Testis (tissue), 3 donors: ENCODE measurements around the gene NECTIN2. TPM values are rescaled to one million over a fixed set of nuclear protein-coding genes. Genes with fewer than 3 reads are reported as not detected.
"Not testable (repeated sequence)": the region's sequence is repeated elsewhere in the genome, so short reads cannot be mapped to it uniquely, and the experiment has no call there.

Experiments used
- DNase-seq: peaks from one replicate; pipeline ENCODE4 v3.0.0-alpha.2; 2019
- H3K27ac ChIP-seq, 2 donors: fragments of 200-600 bp; sonication (generic); one replicate each; pipeline ENCODE4 v1.5.1; 2019
- H3K27me3 ChIP-seq: fragments of 200-600 bp; sonication (generic); one replicate; pipeline ENCODE4 v1.5.1; 2019
- H3K36me3 ChIP-seq: fragments of 200-600 bp; sonication (generic); one replicate; pipeline ENCODE4 v1.5.1; 2017; ENCODE audit warnings: low read depth; ENCODE audit errors: missing control alignments
- H3K4me1 ChIP-seq: fragments of 200-600 bp; sonication (generic); one replicate; pipeline ENCODE4 v1.5.1; 2019
- H3K4me3 ChIP-seq, 2 donors: fragments of 200-600 bp; sonication (generic); one replicate each; pipeline ENCODE4 v1.5.1; 2017 to 2019
- H3K9me3 ChIP-seq: fragments of 200-600 bp; sonication (generic); one replicate; pipeline ENCODE4 v1.5.1; 2017
- POLR2A ChIP-seq: fragments of 450-650 bp; IDR thresholded peaks from one replicate; pipeline ENCODE4 v1.6.1; 2017; ENCODE audit warnings: antibody characterized with exemption, mild to moderate bottlenecking, moderate library complexity
- WGBS, 2 donors: methylation state at CpG; one replicate each; pipeline ENCODE4 v1.1.5; 2018; 5-methylcytosine and 5-hydroxymethylcytosine counted together
- intact Hi-C: fragments of 100-400 bp; cut with DNase I; formaldehyde crosslinking; loops from one replicate; pipeline ENCODE4 v1.15.1; 2023; ENCODE audit warnings: low total_unique reads
- polyA plus RNA-seq: library from polyadenylated mRNA; stranded (reverse); fragments of 350-450 nt; fragmentation: Illumina TruSeq; extraction: RNeasy Lipid Tissue Mini Kit (QIAGEN cat#74804); gene quantifications from one replicate; pipeline ENCODE4 v1.2.3, GENCODE V29; 2014; ENCODE audit warnings: low read depth, low replicate concordance; ENCODE audit not compliant: insufficient read depth
- total RNA-seq, 2 donors: library from RNA; depleted of rRNA; stranded (reverse); fragments of >200 nt; gene quantifications; one replicate each; pipeline ENCODE4 v1.2.3, GENCODE V29; 2016
- TF ChIP-seq, protein P1 (sequence below), 3 experiments: fragments of 450-650 bp in 2 of 3; fragments of 200-600 bp in 1 of 3; sonication (generic) in 1 of 3; IDR thresholded peaks; one replicate each; pipeline ENCODE4 v1.5.1; 2016 to 2019; ENCODE audit warnings: antibody characterized with exemption in 3 of 3, mild to moderate bottlenecking in 2 of 3, moderate library complexity in 1 of 3

Gene NECTIN2
- total and polyA plus RNA-seq, 3 donors from 2014 or later, result 158 to 278 (median 268) TPM

DNA sequence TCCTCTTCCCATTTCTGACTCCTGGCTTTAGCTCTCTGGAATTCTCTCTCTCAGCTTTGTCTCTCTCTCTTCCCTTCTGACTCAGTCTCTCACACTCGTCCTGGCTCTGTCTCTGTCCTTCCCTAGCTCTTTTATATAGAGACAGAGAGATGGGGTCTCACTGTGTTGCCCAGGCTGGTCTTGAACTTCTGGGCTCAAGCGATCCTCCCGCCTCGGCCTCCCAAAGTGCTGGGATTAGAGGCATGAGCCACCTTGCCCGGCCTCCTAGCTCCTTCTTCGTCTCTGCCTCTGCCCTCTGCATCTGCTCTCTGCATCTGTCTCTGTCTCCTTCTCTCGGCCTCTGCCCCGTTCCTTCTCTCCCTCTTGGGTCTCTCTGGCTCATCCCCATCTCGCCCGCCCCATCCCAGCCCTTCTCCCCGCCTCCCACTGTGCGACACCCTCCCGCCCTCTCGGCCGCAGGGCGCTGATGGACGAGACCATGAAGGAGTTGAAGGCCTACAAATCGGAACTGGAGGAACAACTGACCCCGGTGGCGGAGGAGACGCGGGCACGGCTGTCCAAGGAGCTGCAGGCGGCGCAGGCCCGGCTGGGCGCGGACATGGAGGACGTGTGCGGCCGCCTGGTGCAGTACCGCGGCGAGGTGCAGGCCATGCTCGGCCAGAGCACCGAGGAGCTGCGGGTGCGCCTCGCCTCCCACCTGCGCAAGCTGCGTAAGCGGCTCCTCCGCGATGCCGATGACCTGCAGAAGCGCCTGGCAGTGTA lies 62.2 kb downstream of the NECTIN2 start:
- Histone ChIP-seq H3K4me1 (peaks cover 50% of the 10 kb centered on the region), H3K4me3 (peak overlapping the region in 1 of 2 donors; percentile 21), H3K27ac (no peak overlapping the region), H3K27me3 (no peaks in the 10 kb centered on the region), H3K36me3 (no peaks in the 10 kb centered on the region), H3K9me3 (no peaks in the 10 kb centered on the region)
- no peak for DNase-seq
- 69 to 76% methylated on average over 17 to 46 of the region's 46 CpGs for WGBS, 2 donors
- intact Hi-C loops, result no loop called here
- TF ChIP-seq, protein P1, sequence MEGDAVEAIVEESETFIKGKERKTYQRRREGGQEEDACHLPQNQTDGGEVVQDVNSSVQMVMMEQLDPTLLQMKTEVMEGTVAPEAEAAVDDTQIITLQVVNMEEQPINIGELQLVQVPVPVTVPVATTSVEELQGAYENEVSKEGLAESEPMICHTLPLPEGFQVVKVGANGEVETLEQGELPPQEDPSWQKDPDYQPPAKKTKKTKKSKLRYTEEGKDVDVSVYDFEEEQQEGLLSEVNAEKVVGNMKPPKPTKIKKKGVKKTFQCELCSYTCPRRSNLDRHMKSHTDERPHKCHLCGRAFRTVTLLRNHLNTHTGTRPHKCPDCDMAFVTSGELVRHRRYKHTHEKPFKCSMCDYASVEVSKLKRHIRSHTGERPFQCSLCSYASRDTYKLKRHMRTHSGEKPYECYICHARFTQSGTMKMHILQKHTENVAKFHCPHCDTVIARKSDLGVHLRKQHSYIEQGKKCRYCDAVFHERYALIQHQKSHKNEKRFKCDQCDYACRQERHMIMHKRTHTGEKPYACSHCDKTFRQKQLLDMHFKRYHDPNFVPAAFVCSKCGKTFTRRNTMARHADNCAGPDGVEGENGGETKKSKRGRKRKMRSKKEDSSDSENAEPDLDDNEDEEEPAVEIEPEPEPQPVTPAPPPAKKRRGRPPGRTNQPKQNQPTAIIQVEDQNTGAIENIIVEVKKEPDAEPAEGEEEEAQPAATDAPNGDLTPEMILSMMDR (IDR thresholded peaks at IDR 0.05), result no peak
- TF ChIP-seq POLR2A, result no peak

DNA sequence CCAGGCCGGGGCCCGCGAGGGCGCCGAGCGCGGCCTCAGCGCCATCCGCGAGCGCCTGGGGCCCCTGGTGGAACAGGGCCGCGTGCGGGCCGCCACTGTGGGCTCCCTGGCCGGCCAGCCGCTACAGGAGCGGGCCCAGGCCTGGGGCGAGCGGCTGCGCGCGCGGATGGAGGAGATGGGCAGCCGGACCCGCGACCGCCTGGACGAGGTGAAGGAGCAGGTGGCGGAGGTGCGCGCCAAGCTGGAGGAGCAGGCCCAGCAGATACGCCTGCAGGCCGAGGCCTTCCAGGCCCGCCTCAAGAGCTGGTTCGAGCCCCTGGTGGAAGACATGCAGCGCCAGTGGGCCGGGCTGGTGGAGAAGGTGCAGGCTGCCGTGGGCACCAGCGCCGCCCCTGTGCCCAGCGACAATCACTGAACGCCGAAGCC lies 62.8 kb downstream of the NECTIN2 start:
- H3K4me1 ChIP-seq, result peaks cover 48% of the 10 kb centered on the region
- intact Hi-C loops, result no loop called here
- 50 to 81% methylated on average over 2 to 44 of the region's 44 CpGs for WGBS, 2 donors
- DNase-seq, result no peak
- H3K36me3 ChIP-seq, result no peaks in the 10 kb centered on the region
- H3K9me3 ChIP-seq, result no peaks in the 10 kb centered on the region
- TF ChIP-seq, protein P1 (IDR thresholded peaks at IDR 0.05), result no peak
- TF ChIP-seq POLR2A, result no peak
- H3K27me3 ChIP-seq, result no peaks in the 10 kb centered on the region
- no peak overlapping the region for H3K27ac ChIP-seq
- peak overlapping the region in 1 of 2 donors; percentile 21 for H3K4me3 ChIP-seq

DNA sequence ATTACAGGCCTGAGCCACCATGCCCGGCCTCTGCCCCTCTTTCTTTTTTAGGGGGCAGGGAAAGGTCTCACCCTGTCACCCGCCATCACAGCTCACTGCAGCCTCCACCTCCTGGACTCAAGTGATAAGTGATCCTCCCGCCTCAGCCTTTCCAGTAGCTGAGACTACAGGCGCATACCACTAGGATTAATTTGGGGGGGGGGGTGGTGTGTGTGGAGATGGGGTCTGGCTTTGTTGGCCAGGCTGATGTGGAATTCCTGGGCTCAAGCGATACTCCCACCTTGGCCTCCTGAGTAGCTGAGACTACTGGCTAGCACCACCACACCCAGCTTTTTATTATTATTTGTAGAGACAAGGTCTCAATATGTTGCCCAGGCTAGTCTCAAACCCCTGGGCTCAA lies 63.7 kb downstream of the NECTIN2 start:
- no peak for DNase-seq
- Histone ChIP-seq H3K4me1 (peaks cover 46% of the 10 kb centered on the region), H3K27ac (peak overlapping the region in 1 of 2 donors; percentile 30), H3K36me3 (no peaks in the 10 kb centered on the region), H3K4me3 (no peak overlapping the region), H3K9me3 (no peaks in the 10 kb centered on the region), H3K27me3 (no peaks in the 10 kb centered on the region)
- WGBS, 2 donors, result 60 to 81% methylated on average over 3 to 5 of the region's 5 CpGs
- TF ChIP-seq, protein P1 (IDR thresholded peaks at IDR 0.05), result no peak
- no peak for TF ChIP-seq POLR2A
- intact Hi-C loops, result no loop called here

DNA sequence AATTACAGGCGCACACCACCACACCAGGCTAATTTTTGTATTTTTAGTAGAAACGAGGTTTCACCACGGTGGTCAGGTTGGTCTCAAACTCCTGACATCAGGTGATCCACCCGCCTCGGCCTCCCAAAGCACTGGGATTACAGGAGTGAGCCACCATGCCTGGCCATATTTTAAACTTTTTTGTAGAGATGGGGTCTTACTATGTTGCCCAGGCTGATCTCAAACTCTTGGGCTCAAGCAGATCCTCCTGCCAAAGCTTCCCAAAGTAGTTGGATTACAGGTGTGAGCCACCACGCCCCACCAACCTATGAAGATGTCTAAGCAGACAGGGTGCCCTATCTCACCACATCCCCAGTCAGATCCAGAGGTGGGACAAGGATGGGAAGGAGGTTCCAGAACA lies 65.8 kb downstream of the NECTIN2 start:
- H3K4me3 ChIP-seq, H3K9me3 ChIP-seq, DNase-seq, H3K27me3 ChIP-seq, H3K27ac ChIP-seq, H3K36me3 ChIP-seq, intact Hi-C loops: not testable (repeated sequence)
- H3K4me1 ChIP-seq, result peaks cover 37% of the 10 kb centered on the region
- 94 to 97% methylated on average over 6 of the region's 6 CpGs for WGBS, 2 donors

DNA sequence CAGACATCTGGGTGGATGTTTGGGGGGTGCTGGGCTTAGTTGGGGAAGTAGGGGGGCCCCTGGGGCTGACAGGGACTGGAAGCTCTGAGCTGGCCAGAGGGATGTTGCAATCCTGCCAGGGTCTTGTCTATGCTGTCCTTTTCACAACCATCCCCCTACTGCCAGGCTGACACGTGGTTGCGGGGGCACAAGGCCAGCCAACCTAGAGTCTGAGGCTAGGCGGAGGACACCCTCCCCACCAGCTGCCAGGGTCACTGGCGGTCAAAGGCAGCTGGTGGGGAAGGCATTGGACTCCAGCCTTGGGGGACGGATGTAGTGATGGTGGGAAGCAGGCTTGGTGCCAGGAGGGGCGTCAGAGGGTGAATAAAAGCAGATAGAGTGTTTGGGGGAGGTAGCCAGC lies 66.8 kb downstream of the NECTIN2 start:
- Histone ChIP-seq H3K27ac (no peak overlapping the region), H3K9me3 (no peaks in the 10 kb centered on the region), H3K4me1 (peaks cover 37% of the 10 kb centered on the region), H3K36me3 (no peaks in the 10 kb centered on the region), H3K27me3 (no peaks in the 10 kb centered on the region), H3K4me3 (no peak overlapping the region)
- TF ChIP-seq, protein P1 (IDR thresholded peaks at IDR 0.05), result no peak
- TF ChIP-seq POLR2A, result no peak
- peak; percentile 82 for DNase-seq
- 36 to 52% methylated on average over 6 of the region's 6 CpGs for WGBS, 2 donors
- intact Hi-C loops, result no loop called here

DNA sequence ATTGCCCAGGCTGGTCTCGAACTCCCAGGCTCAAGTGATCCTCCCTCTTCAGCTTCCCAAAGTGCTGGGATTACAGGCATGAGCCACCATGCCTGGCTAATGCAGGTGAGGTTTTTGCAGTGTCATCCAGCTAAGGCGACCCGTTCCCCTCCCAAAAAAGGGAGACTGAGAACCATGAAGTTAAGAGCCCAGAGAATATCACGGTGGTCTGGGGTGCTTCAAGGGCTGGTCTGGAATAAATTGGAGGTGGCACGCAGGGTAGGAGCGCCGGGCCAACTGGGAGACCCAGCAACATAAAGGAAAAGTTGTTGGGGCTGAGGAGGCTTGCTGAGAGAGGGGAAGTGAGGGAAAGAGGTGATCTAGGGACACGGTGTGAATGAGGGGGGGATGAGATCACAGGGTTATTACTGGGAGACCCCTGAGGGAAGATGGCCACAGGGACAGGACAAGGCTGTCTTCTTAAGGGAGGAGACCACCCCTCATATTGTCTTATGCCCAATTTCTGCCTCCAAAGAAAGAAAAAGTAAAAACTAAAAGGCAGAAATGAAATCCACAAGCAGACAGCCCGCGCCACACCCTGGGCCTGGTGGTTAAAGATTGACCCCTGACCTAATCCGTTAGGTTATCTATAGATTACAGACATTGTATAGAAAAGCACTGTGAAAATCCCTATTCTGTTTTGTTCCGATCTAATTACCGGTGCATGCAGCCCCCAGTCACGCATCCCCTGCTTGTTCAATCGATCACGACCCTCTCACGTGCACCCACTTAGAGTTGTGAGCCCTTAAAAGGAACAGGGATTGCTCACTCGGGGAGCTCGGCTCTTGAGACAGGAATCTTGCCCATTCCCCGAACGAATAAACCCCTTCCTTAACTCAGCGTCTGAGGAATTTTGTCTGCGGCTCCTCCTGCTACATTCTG lies 67.7 kb downstream of the NECTIN2 start:
- H3K4me1 ChIP-seq, result peaks cover 37% of the 10 kb centered on the region
- peak overlapping the region; percentile 63 to 70 for H3K27ac ChIP-seq
- 46 to 53% methylated on average over 21 to 23 of the region's 23 CpGs for WGBS, 2 donors
- H3K4me3 ChIP-seq, intact Hi-C loops, DNase-seq, H3K27me3 ChIP-seq, H3K9me3 ChIP-seq, H3K36me3 ChIP-seq: not testable (repeated sequence)

DNA sequence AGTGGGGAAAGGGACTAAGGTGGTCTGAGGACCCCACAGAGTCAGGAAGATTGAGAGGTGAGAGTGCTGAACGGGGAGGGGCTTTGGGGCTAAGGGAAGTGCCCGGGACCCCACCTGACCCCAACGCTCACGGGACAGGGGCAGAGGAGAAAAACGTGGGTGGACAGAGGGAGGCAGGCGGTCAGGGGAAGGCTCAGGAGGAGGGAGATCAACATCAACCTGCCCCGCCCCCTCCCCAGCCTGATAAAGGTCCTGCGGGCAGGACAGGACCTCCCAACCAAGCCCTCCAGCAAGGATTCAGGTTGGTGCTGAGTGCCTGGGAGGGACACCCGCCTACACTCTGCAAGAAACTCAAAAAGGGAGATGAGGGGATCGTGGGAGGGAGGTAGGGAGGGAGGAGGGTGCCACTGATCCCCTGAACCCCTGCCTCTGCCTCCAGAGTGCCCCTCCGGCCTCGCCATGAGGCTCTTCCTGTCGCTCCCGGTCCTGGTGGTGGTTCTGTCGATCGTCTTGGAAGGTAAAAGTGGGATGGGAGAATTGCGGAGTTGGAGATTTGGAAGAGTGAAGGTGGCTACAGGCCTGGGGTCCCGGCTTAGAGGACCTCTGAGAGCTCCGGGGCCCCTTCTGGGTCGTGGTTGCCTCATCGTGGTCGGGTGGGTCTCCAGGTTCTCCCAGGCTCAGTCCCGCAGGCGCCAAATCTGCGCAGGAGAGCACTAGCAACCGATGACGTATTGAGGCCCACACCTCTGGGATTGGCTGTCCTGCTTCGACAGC lies 68.5 kb downstream of the NECTIN2 start, which contains the start of gene APOC1:
Gene APOC1 (plus strand): TSS at position 176 of the 774 bp plus-strand sequence. CDS start 284 bp downstream, at position 460.
- H3K9me3 ChIP-seq, H3K36me3 ChIP-seq, H3K27me3 ChIP-seq, intact Hi-C loops: not testable (repeated sequence)
- WGBS, 2 donors, result 4 to 8% methylated on average over 23 to 28 of the region's 28 CpGs
- Histone ChIP-seq H3K4me3 (peak within 1 kb of the TSS; percentile 54 to 58), H3K27ac (peak within 1 kb of the TSS; percentile 63 to 70), H3K4me1 (peaks cover 36% of the 10 kb centered on the region)
- peak; percentile 95 for DNase-seq
